ENCODE measurements around the gene FGF22.

FGF22 gene

DNA sequence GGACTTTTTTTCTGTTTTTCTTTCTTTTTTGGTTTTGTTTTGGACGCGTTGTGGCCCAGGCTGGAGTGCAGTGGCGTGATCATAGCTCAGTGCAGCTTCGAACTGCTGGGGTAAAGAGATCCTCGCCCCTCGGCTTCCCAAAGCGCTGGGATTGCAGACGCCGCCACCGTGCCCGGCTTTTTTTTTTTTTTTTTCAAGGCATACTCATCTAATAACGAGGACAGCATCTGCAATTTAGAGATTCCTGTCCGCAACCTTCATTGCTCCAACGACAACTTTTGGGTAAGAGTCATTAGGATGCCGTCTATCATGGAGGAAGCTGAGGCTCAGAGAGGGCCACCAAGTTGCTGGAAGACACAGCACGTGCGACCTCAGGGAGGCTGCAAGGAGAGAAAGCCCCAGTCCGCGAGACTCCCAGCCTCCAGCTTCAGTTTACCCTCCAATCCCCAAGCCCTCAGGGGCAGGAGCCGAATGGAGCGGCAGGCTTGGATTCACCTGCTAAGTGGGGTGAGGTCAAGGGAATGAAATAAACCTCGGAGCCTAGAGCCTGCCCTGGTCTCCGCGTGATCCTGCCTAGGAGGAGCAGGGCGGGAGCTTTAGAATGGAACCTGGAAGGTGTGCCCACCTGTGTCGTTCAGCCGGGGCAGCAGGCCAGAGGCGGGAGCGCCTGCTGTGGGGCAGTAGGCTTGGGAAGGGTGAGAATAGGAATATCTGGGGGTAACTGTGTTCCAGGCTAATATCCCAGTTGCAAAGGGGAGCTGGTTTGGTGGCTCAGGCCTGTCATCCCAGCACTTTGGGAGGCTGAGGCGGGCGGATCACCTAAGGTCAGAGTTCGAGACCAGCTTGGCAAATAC lies 5.7 kb upstream of the FGF22 start:
- ATAC-seq (replicated peaks) = no peak
- Mint-ChIP-seq H3K4me3 (peak overlapping the region; percentile 95 to 96), H3K27me3 (no peaks in the 10 kb centered on the region), H3K36me3 (ENCODE audit: insufficient read depth) (peaks cover 28% of the 10 kb centered on the region), H3K9me3 (no peaks in the 10 kb centered on the region), H3K27ac (peak overlapping the region; percentile 93 to 95), H3K4me1 (ENCODE audit: low read depth in 2 of 2) (peaks cover 26 to 27% of the 10 kb centered on the region in 2 donors)
- DNase-seq = no peak

DNA sequence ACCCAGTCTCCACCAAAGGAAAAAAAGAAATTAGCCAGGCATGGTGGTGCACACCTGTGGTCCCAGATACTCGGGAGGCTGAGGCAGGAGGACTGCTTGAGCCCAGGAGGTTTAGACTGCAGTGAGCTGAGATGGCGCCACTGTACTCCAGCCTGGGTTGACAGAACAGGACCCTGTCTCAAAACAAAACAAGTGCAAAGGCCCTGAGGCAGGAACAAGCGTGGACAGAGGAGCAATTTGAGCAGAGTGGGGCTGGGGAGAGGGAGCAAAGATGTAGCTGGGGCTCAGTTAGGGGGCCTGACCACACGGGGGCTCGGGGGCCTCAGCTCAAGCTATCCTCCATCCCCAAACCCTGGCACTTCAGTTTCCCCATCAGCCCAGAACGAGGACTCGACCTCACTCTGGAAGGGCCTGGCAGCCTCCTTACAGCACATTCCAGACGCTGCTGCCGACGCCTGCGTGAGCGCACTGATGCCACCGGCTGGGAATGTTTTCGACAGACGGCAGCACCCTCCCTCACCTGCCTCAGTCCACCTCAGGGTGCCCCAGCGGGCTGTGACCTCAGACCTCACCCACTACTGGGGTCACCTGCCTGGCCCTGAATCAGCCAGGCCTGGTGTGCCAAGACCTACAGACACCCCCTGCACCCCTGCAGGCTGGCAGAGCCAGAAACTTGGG lies 4.6 kb upstream of the FGF22 start:
- Mint-ChIP-seq H3K27me3 (no peaks in the 10 kb centered on the region), H3K4me1 (ENCODE audit: low read depth in 2 of 2) (peaks cover 32 to 35% of the 10 kb centered on the region in 2 donors), H3K9me3 (no peaks in the 10 kb centered on the region), H3K36me3 (ENCODE audit: insufficient read depth) (peaks cover 33% of the 10 kb centered on the region), H3K27ac (peak overlapping the region in 1 of 2 donors; percentile 70), H3K4me3 (no peak overlapping the region)
- ATAC-seq (replicated peaks) = no peak
- no peak for DNase-seq

DNA sequence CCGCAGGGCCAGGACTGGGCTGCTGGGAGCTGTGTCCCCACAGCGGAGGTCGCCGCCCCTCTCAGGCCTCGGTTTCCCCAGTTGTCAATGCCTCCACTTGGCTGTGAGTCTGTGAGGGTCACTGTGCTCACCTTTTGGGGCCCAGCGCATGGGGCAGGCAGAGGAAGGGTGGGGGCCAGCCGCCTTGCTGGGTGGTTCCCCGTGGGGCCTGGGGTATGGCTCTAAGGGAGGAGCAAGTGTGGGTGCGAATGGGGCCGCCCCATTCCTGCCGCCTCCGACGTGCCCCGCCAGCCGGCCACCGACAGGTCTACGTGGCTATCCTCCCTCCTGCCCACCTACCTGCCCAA lies 800 bp upstream of the FGF22 start:
- DNase-seq (no peak), ATAC-seq (replicated peaks) (no peak)
- peaks cover 28% of the 10 kb centered on the region for H3K36me3 Mint-ChIP-seq (ENCODE audit: insufficient read depth)
- H3K4me1 Mint-ChIP-seq (ENCODE audit: low read depth in 2 of 2) = peaks cover 14 to 15% of the 10 kb centered on the region in 2 donors
- H3K9me3 Mint-ChIP-seq = no peaks in the 10 kb centered on the region
- peak overlapping the region; percentile 91 to 99 for H3K27ac Mint-ChIP-seq
- H3K4me3 Mint-ChIP-seq = peak overlapping the region; percentile 80 to 87
- H3K27me3 Mint-ChIP-seq = no peaks in the 10 kb centered on the region

DNA sequence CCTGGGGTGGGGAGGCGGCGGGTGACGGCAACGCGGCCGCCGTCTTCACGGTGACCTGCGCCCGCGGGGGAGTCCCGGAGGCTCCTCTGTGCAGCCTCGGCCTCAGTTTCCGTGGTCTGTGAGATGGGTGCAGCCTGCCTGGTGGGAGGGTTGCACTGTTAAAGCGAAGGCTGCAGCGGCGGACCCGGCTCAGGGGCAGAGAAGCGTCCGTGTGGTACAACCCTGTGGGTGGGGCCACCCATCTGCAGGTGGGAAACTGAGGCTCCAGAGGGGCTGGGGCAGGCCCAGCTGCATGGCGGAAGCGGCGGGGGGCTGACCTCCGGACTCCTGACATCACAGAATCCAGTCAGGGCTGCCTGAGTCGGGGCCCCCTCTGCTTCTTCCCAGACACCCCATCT lies 481 bp downstream of the FGF22 start:
- ATAC-seq (replicated peaks) = no peak
- no peak for DNase-seq

DNA sequence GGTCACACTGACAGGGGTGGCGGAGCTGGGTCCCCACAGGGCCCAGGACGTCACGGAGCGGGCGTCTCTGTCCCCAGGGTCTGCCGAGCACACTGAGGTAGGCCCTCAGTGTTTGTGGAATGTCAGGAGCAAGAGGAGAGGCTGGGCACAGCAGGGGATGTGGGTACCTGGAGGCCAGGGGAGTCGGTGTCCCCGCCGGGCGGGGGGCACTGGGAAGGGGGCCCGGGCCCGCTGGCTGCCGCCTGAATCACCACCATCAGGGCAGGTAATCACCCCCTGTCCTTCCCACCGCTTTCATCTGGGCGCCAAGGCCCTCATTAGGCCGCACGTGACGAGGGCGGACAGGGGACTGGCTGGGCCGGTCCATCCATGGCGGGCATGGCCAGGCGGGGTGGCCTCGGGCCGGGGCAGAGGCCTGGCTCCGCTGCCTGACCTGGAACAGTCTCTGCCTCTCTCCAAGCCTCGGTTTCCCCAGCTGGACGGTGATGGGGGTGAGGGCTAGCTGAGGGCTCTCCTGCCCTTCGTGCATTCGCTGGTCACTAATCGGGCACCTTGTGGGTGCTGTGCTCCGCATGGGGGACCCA lies 1.0 kb downstream of the FGF22 start:
- no peak for DNase-seq
- ATAC-seq (replicated peaks) = no peak
- no peaks in the 10 kb centered on the region for H3K9me3 Mint-ChIP-seq
- peak overlapping the region in 1 of 2 donors; percentile 41 for H3K4me3 Mint-ChIP-seq
- peak overlapping the region in 1 of 2 donors; percentile 59 for H3K27ac Mint-ChIP-seq
- peaks cover 10% of the 10 kb centered on the region in 2 donors for H3K4me1 Mint-ChIP-seq (ENCODE audit: low read depth in 2 of 2)
- no peaks in the 10 kb centered on the region for H3K27me3 Mint-ChIP-seq
- peaks cover 29% of the 10 kb centered on the region for H3K36me3 Mint-ChIP-seq (ENCODE audit: insufficient read depth)

More for the DNA sequence above, 481 bp downstream of the FGF22 start:
- peaks cover 10% of the 10 kb centered on the region in 2 donors for H3K4me1 Mint-ChIP-seq (ENCODE audit: low read depth in 2 of 2)
- H3K36me3 Mint-ChIP-seq (ENCODE audit: insufficient read depth) = peaks cover 26% of the 10 kb centered on the region
- H3K4me3 Mint-ChIP-seq = peak overlapping the region; percentile 41 to 87
- no peak overlapping the region for H3K27ac Mint-ChIP-seq
- H3K27me3 Mint-ChIP-seq = no peaks in the 10 kb centered on the region
- no peaks in the 10 kb centered on the region for H3K9me3 Mint-ChIP-seq

DNA sequence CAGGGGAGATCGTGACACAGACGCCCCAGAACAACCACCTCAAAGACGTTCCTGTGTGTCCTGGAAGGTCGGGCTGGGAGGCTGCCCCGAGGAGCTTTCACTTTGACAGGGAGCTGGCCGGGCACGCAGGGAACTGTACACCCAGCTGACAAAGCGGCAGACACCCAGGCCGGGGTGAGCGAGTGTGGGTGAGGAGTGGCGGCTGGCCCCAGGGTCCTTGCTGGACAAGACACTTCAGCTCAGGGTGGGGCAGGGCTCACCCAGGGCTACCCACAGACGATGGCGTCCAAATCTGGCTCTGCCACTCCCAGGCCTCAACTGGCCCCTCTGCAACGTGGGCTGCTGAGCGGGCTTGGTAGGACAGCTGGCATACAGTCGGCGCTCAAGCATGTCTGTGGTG lies 2.0 kb downstream of the FGF22 start:
- peaks cover 37% of the 10 kb centered on the region for H3K36me3 Mint-ChIP-seq (ENCODE audit: insufficient read depth)
- no peaks in the 10 kb centered on the region for H3K9me3 Mint-ChIP-seq
- no peak for DNase-seq
- ATAC-seq (replicated peaks) = no peak
- peaks cover 10% of the 10 kb centered on the region in 2 donors for H3K4me1 Mint-ChIP-seq (ENCODE audit: low read depth in 2 of 2)
- H3K27me3 Mint-ChIP-seq = no peaks in the 10 kb centered on the region
- H3K4me3 Mint-ChIP-seq = no peak overlapping the region
- peak overlapping the region in 1 of 2 donors; percentile 13 for H3K27ac Mint-ChIP-seq

DNA sequence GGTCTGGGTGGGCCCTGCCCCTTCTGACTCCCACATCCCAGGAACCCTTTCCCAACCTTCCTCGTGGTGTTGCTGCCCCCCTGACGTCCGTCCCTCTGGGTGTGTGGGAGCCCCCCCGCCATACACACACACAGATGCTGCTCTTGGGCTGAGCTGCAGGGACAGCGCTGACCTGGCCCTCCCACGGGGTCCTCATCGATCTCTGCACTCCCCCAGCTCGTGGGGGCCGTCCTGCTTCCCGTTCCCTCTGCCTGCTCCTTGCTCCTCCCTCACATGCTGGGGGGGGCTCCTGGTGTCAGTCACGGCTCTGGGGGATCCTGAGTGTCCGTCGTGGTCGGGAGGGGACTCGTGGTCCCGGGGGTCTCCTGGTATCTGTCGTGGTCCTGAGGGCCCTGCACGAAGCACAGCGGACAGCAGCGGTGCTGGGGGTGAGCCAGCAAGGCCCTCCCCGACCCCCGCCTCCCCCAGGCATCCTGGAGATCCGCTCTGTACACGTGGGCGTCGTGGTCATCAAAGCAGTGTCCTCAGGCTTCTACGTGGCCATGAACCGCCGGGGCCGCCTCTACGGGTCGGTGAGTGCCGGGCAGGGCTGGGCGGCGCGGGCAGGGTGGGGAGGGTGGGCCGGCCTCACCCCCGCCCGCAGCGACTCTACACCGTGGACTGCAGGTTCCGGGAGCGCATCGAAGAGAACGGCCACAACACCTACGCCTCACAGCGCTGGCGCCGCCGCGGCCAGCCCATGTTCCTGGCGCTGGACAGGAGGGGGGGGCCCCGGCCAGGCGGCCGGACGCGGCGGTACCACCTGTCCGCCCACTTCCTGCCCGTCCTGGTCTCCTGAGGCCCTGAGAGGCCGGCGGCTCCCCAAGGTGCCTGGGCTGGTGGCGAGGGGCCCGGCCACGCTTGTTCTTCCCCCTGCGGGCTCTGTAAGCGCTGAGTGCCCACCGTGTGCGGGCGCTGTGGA lies 3.4 kb downstream of the FGF22 start:
- H3K4me1 Mint-ChIP-seq (ENCODE audit: low read depth in 2 of 2) = peaks cover 8 to 10% of the 10 kb centered on the region in 2 donors

DNA sequence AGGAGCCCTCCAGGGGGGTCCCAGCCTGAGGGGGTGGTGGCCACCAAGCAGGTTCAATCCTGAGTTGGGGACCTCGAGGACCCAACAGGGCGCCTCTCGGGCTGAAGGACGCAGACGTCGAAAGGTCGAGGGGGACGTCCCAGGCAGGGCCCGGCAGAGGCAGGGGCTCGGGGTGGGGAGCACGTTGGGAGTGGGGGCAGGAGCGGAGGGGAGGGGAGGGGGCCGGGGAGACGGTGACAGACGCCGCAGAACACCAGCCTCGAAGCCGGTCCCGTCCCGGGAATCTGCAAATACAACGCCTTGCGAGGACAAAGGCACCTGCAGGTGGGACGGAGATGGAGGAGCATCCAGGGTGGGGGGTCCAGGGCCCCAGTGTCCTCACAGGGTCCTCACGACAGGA lies 4.1 kb downstream of the FGF22 start:
- peaks cover 52% of the 10 kb centered on the region for H3K36me3 Mint-ChIP-seq (ENCODE audit: insufficient read depth)
- H3K27ac Mint-ChIP-seq = no peak overlapping the region
- DNase-seq (no peak), ATAC-seq (replicated peaks) (no peak)
- H3K4me1 Mint-ChIP-seq (ENCODE audit: low read depth in 2 of 2) = peaks cover 8 to 10% of the 10 kb centered on the region in 2 donors
- no peaks in the 10 kb centered on the region for H3K9me3 Mint-ChIP-seq
- no peak overlapping the region for H3K4me3 Mint-ChIP-seq
- H3K27me3 Mint-ChIP-seq = no peaks in the 10 kb centered on the region

More for the DNA sequence above, 3.4 kb downstream of the FGF22 start:
- Mint-ChIP-seq H3K4me3 (no peak overlapping the region), H3K9me3 (no peaks in the 10 kb centered on the region), H3K27me3 (no peaks in the 10 kb centered on the region), H3K27ac (peak overlapping the region in 1 of 2 donors; percentile 23), H3K36me3 (ENCODE audit: insufficient read depth) (peaks cover 47% of the 10 kb centered on the region)
- no peak for ATAC-seq (replicated peaks)
- DNase-seq = no peak

DNA sequence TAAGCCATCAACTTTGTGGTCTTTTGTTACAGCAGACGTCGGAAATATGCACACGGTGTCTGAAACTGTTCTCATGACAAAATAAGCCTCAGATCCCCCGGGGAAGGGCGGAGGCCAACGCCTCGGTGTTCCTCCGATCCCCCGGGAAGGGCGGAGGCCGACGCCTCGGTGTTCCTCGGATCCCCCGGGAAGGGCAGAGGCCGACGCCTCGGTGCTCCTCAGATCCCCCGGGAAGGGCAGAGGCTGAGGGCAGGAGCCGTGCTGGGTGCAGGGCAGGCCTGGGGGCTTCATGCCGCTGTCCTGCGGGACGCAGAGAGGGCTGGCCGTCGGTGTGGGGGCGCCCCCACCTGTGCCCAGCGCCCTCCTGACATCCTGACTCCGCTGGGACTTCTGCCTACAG lies 4.7 kb downstream of the FGF22 start:
- H3K27me3 Mint-ChIP-seq = no peaks in the 10 kb centered on the region
- H3K4me3 Mint-ChIP-seq = no peak overlapping the region
- peaks cover 3 to 6% of the 10 kb centered on the region in 2 donors for H3K4me1 Mint-ChIP-seq (ENCODE audit: low read depth in 2 of 2)
- no peak overlapping the region for H3K27ac Mint-ChIP-seq
- no peak for DNase-seq
- no peak for ATAC-seq (replicated peaks)
- H3K9me3 Mint-ChIP-seq = no peaks in the 10 kb centered on the region
- peaks cover 49% of the 10 kb centered on the region for H3K36me3 Mint-ChIP-seq (ENCODE audit: insufficient read depth)

DNA sequence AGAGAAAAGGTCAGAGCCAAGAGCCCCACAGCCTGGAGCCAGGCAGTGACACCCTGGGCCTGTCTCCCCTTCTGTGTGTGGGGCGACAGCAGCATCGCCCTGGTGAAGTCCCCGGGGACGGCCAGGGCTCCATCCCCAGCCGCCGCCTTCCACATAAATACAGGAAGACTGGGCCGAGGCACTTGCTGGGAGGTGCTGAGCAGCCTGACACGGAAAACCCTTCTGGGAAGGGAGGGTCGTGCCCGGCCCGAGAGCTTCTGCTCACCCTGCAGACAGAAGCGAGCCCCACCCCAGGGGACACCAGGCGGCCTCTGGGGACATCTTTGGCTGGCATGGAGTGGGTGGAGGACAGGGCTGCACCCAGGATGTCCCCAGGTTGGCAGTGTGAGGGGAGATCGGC lies 5.1 kb downstream of the FGF22 start:
- no peak overlapping the region for H3K27ac Mint-ChIP-seq
- no peak for ATAC-seq (replicated peaks)

DNA sequence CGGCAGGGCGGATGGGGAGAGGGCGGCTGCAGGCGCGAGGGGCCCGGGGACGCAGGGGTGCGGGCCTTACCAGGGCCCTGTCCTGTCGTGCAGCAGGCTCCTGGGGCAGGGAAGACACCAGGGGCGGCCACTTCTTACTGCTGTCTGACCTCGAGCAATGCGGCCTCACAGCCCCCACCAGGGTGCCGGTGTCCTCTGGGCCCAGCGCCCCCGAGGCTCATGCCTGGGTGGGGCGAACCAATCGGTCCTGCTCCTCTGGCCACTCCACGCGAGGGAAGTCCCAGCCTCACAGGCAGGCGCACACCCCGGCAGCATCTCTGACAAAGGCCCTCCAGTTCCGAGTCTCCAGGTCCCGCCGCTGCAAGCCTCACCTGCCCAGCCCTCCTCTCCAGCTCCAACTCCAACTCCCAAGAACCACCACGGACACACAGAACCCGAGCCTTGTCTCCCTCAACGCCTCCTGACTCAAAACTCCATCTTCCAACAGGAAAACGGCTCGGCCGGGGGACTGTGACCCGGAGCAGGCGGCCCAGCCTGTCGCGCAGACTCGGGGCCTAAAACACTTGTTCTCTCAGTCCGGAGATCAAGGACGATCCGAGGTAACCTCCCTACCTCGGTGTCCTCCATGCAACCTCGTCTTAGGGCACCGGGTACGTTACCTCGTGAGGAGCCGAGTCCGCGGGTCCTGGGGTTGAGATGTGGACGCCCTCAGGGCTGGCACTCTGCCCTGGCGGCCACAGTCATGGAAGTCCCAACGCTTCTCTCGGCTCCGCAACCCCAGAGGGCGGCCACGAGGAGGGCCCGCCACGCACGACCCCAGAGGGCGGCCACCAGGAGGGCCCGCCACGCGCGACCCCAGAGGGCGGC lies 6.5 kb downstream of the FGF22 start:
- Mint-ChIP-seq H3K4me3 (peak overlapping the region in 1 of 2 donors; percentile 25), H3K27me3 (no peaks in the 10 kb centered on the region), H3K9me3 (no peaks in the 10 kb centered on the region), H3K4me1 (ENCODE audit: low read depth in 2 of 2) (no peaks in the 10 kb centered on the region), H3K27ac (peak overlapping the region in 1 of 2 donors; percentile 44), H3K36me3 (ENCODE audit: insufficient read depth) (peaks cover 50% of the 10 kb centered on the region)
- ATAC-seq (replicated peaks) = no peak
- no peak for DNase-seq

More for the DNA sequence above, 5.1 kb downstream of the FGF22 start:
- Mint-ChIP-seq H3K27me3 (no peaks in the 10 kb centered on the region), H3K36me3 (ENCODE audit: insufficient read depth) (peaks cover 47% of the 10 kb centered on the region), H3K4me1 (ENCODE audit: low read depth in 2 of 2) (peaks cover 1 to 3% of the 10 kb centered on the region in 2 donors), H3K4me3 (no peak overlapping the region), H3K9me3 (no peaks in the 10 kb centered on the region)
- no peak for DNase-seq

Data from effector memory CD8-positive, alpha-beta T cell (primary cell).